SK-N-SH (cell line): ENCODE results near the gene MS4A4E.

Experiments used
- CTCF ChIP-seq: fragments of 200-600 bp; sonication (generic); IDR thresholded peaks from 2 replicates; pipeline ENCODE4 v1.6.1; 2017; ENCODE audit warnings: antibody characterized with exemption, mild to moderate bottlenecking, moderate library complexity
- JUND ChIP-seq: IDR thresholded peaks from 2 replicates; pipeline ENCODE4 v1.4.0; 2012

GRCh38 chr11:60197442-60197841, 45.5 kb downstream of the MS4A4E start:
- TF ChIP-seq CTCF (no peak), JUND (no peak)
